Mammary epithelial cell (primary cell): ENCODE results near the gene PCF11.

Experiments used
- EZH2 ChIP-seq: IDR thresholded peaks from 2 replicates; pipeline ENCODE4 v1.6.1; 2012; ENCODE audit warnings: low read length, inconsistent platforms, borderline replicate concordance
- TF ChIP-seq, protein P1 (sequence below), 2 donors: IDR thresholded peaks in 1 of 2; conservative IDR thresholded peaks in 1 of 2; 2 replicates each; pipeline ENCODE4 v1.5.1; 2011 to 2012; ENCODE audit warnings: inconsistent platforms in 2 of 2, low read length in 2 of 2, mild to moderate bottlenecking in 2 of 2, control low read depth in 1 of 2, low read depth in 1 of 2; ENCODE audit not compliant: insufficient read depth in 1 of 2; ENCODE audit errors: extremely low read depth in 1 of 2

DNA sequence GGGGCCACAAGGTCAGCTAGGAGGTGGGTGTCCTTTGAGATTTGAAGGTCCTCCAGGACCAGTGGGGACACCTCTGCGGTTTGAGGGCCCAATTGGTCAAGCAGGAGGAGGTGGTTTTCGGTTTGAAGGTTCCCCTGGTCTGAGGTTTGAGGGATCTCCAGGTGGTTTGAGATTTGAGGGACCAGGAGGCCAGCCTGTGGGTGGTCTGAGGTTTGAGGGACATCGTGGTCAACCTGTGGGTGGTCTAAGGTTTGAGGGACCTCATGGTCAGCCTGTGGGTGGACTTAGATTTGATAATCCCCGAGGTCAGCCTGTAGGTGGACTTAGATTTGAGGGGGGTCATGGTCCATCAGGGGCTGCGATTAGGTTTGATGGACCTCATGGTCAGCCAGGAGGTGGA, 11.8 kb downstream of the PCF11 start:
- no peak for TF ChIP-seq EZH2
- TF ChIP-seq, protein P1, sequence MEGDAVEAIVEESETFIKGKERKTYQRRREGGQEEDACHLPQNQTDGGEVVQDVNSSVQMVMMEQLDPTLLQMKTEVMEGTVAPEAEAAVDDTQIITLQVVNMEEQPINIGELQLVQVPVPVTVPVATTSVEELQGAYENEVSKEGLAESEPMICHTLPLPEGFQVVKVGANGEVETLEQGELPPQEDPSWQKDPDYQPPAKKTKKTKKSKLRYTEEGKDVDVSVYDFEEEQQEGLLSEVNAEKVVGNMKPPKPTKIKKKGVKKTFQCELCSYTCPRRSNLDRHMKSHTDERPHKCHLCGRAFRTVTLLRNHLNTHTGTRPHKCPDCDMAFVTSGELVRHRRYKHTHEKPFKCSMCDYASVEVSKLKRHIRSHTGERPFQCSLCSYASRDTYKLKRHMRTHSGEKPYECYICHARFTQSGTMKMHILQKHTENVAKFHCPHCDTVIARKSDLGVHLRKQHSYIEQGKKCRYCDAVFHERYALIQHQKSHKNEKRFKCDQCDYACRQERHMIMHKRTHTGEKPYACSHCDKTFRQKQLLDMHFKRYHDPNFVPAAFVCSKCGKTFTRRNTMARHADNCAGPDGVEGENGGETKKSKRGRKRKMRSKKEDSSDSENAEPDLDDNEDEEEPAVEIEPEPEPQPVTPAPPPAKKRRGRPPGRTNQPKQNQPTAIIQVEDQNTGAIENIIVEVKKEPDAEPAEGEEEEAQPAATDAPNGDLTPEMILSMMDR (conservative IDR thresholded peaks at IDR 0.05 in 1 of 2, IDR thresholded peaks at IDR 0.05 in 1 of 2; ENCODE audit: extremely low read depth in 1 of 2, insufficient read depth in 1 of 2, low read depth in 1 of 2, low read length in 2 of 2): no peak
